GM18502 (cell line): ENCODE data around the gene ARHGEF7.

ENCODE experiments used
- ATAC-seq: cut with Tn5 transposase; IDR thresholded peaks from one replicate; pipeline ENCODE4 v1.9.1; 2021; ENCODE audit warnings: mild to moderate bottlenecking; ENCODE audit not compliant: unreplicated experiment, poor library complexity

ARHGEF7 gene

GRCh38 chr13:111166882-111167675, 52.0 kb downstream of the ARHGEF7 start:
- peak; percentile 48 for ATAC-seq

- no peak for ATAC-seq
Measured at GRCh38 chr13:111168107-111168506, 53.0 kb downstream of the ARHGEF7 start.

- no peak for ATAC-seq
Measured at GRCh38 chr13:111171112-111171511, 56.0 kb downstream of the ARHGEF7 start.

- ATAC-seq = no peak
Measured at GRCh38 chr13:111171629-111172028, 56.5 kb downstream of the ARHGEF7 start.

- no peak for ATAC-seq
Measured at GRCh38 chr13:111174377-111175114, 59.4 kb downstream of the ARHGEF7 start.

- no peak for ATAC-seq
Measured at GRCh38 chr13:111175372-111175771, 60.3 kb downstream of the ARHGEF7 start.

GRCh38 chr13:111175935-111176334, 60.8 kb downstream of the ARHGEF7 start:
- ATAC-seq = no peak

- ATAC-seq = no peak
Measured at GRCh38 chr13:111176421-111176820, 61.3 kb downstream of the ARHGEF7 start.

GRCh38 chr13:111177081-111177711, 62.1 kb downstream of the ARHGEF7 start:
- peak; percentile 82 for ATAC-seq

GRCh38 chr13:111177921-111178320, 62.8 kb downstream of the ARHGEF7 start:
- no peak for ATAC-seq

- no peak for ATAC-seq
Measured at GRCh38 chr13:111178402-111178801, 63.3 kb downstream of the ARHGEF7 start.

- ATAC-seq = no peak
Measured at GRCh38 chr13:111179908-111180760, 65.0 kb downstream of the ARHGEF7 start.

- ATAC-seq = no peak
Measured at GRCh38 chr13:111181977-111182376, 66.9 kb downstream of the ARHGEF7 start.

GRCh38 chr13:111183087-111183645, 68.1 kb downstream of the ARHGEF7 start:
- no peak for ATAC-seq

- no peak for ATAC-seq
Measured at GRCh38 chr13:111183959-111184358, 68.8 kb downstream of the ARHGEF7 start.

GRCh38 chr13:111184458-111185401, 69.6 kb downstream of the ARHGEF7 start:
- ATAC-seq = peak; percentile 83

- ATAC-seq = no peak
Measured at GRCh38 chr13:111186305-111186935, 71.3 kb downstream of the ARHGEF7 start.

- ATAC-seq = peak; percentile 28
Measured at GRCh38 chr13:111187960-111188541, 72.9 kb downstream of the ARHGEF7 start.
